ENCODE measurements around the gene LRRC4C. TPM values are rescaled to one million over a fixed set of nuclear protein-coding genes. Genes with fewer than 3 reads are reported as not detected.

LRRC4C gene
- total RNA-seq, 1 experiment from 2014 or later, result 0.15 TPM

DNA sequence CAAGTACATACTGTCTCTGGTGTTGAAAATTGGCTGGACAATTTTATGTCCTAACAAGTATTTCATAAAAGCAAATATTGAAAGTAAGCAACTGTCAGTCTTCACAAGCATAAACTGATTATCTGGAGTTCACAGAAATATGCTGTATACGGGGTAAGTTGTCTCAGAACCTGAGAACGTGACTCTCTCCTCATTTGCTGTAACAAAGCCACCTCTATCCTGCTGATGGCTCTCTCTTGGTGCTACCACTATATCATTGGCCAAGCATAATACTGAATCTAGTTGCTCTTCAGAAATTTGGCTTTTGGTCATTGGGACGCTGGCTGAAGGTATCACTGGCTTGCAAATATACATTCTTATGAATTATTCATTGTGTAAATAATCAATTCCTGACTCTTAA is 1078.0 kb downstream of the LRRC4C start:
- DNase-seq (ENCODE audit: low read depth, low spot score) (no peak), ATAC-seq (no peak)
- ChIA-PET POLR2A (no interaction called here), CTCF (interaction anchor here (0.6 kb wide), 1 partner anchor 13 kb away, joined by 8 read pairs; no protein-coding TSS in a partner anchor)
- H3K36me3 ChIP-seq (ENCODE audit: control insufficient read depth, insufficient read depth, low read length), result no peaks in the 10 kb centered on the region
- intact Hi-C loops (cut with micrococcal nuclease; ENCODE audit: unreplicated experiment), result no loop called here
- H3K4me3 ChIP-seq (ENCODE audit: low read depth in 2 of 2, low read length in 2 of 2), result no peak overlapping the region
- no peaks in the 10 kb centered on the region for H3K9me3 ChIP-seq (ENCODE audit: control insufficient read depth, insufficient read depth, low read depth, low read length)
- H3K27me3 ChIP-seq (ENCODE audit: control insufficient read depth, insufficient read depth, low read length), result no peaks in the 10 kb centered on the region
- H3K27ac ChIP-seq (ENCODE audit: low read length), result no peak overlapping the region
- in situ Hi-C loops (cut with HindIII; ENCODE audit: low pct_unique_long_range_greater_than_20kb, low sequenced_read_pairs), result no loop called here
- no peak for TF ChIP-seq CTCF (IDR thresholded peaks at IDR 0.05)
- TF ChIP-seq POLR2AphosphoS5 (IDR thresholded peaks at IDR 0.05; ENCODE audit: low read depth, low read length), result no peak
- TF ChIP-seq REST (IDR thresholded peaks at IDR 0.05; ENCODE audit: insufficient read depth in 1 of 2, low read depth in 2 of 2, low read length in 1 of 2), result no peak
- TF ChIP-seq TCF7L2 (IDR thresholded peaks at IDR 0.05; ENCODE audit: low read depth, low read length), result no peak
- no peak for TF ChIP-seq SIN3A (IDR thresholded peaks at IDR 0.05; ENCODE audit: borderline replicate concordance, insufficient read depth, low read depth, low read length)
- no peaks in the 10 kb centered on the region for H3K4me1 ChIP-seq (ENCODE audit: control insufficient read depth, insufficient read depth, low read length)
- no TSS peak for BruUV-seq (replicated peaks)

- no peak overlapping the region for H3K27ac ChIP-seq (ENCODE audit: low read length)
- POLR2A ChIA-PET, result no interaction called here
- no peak for ATAC-seq
Measured at GRCh38 chr11:40380835-40381234, 1078.6 kb downstream of the LRRC4C start.

More at GRCh38 chr11:40380835-40381234, 1078.6 kb downstream of the LRRC4C start:
- BruUV-seq (replicated peaks), result no TSS peak
- CTCF ChIA-PET, result no interaction called here
- H3K9me3 ChIP-seq (ENCODE audit: control insufficient read depth, insufficient read depth, low read depth, low read length), result no peaks in the 10 kb centered on the region
- DNase-seq (ENCODE audit: low read depth, low spot score), result no peak
- H3K27me3 ChIP-seq (ENCODE audit: control insufficient read depth, insufficient read depth, low read length), result no peaks in the 10 kb centered on the region
- no peaks in the 10 kb centered on the region for H3K4me1 ChIP-seq (ENCODE audit: control insufficient read depth, insufficient read depth, low read length)
- no peak overlapping the region for H3K4me3 ChIP-seq (ENCODE audit: low read depth in 2 of 2, low read length in 2 of 2)
- H3K36me3 ChIP-seq (ENCODE audit: control insufficient read depth, insufficient read depth, low read length), result no peaks in the 10 kb centered on the region
- TF ChIP-seq TCF7L2 (IDR thresholded peaks at IDR 0.05; ENCODE audit: low read depth, low read length) (no peak), CTCF (IDR thresholded peaks at IDR 0.05) (no peak), POLR2AphosphoS5 (IDR thresholded peaks at IDR 0.05; ENCODE audit: low read depth, low read length) (no peak), REST (IDR thresholded peaks at IDR 0.05; ENCODE audit: insufficient read depth in 1 of 2, low read depth in 2 of 2, low read length in 1 of 2) (no peak), SIN3A (IDR thresholded peaks at IDR 0.05; ENCODE audit: borderline replicate concordance, insufficient read depth, low read depth, low read length) (no peak)
- in situ Hi-C loops (cut with HindIII; ENCODE audit: low pct_unique_long_range_greater_than_20kb, low sequenced_read_pairs) (no loop called here), intact Hi-C loops (cut with micrococcal nuclease; ENCODE audit: unreplicated experiment) (no loop called here)

All from Panc1 (cell line).